HG02884 (cell line): ENCODE measurements around the gene TAAR1.
"Not testable (repeated sequence)": the region's sequence is repeated elsewhere in the genome, so short reads cannot be mapped to it uniquely, and the experiment has no call there.

Experiments
- ATAC-seq: cut with Tn5 transposase; IDR thresholded peaks from one replicate; pipeline ENCODE4 v1.9.1; 2021; ENCODE audit warnings: mild to moderate bottlenecking, moderate library complexity; ENCODE audit not compliant: unreplicated experiment

TAAR1 gene, protein sequence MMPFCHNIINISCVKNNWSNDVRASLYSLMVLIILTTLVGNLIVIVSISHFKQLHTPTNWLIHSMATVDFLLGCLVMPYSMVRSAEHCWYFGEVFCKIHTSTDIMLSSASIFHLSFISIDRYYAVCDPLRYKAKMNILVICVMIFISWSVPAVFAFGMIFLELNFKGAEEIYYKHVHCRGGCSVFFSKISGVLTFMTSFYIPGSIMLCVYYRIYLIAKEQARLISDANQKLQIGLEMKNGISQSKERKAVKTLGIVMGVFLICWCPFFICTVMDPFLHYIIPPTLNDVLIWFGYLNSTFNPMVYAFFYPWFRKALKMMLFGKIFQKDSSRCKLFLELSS

DNA sequence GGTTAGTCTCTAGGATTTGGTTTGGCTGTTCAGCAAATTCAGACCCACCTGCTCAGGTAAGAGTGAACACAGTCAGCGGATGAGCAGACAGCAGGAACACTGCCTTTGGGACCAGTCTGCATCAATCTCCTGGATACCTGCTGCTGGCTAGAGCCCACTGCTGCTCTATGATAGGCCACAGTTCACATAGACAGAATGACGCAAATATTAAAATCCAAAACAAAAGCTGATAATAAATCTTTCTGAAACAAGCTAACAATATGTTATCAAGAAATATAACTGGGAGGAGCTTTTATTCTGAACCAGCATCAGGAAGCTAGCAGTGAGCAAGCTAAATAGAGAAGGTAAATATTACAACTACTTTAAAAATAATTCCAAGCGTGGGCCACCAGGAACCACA is at the start of gene TAAR1:
TSS of gene TAAR1 (minus strand) at position 101 of the 400 bp plus-strand sequence. CDS start 13,179 bp downstream, outside the sequence.
- ATAC-seq, result no peak

DNA sequence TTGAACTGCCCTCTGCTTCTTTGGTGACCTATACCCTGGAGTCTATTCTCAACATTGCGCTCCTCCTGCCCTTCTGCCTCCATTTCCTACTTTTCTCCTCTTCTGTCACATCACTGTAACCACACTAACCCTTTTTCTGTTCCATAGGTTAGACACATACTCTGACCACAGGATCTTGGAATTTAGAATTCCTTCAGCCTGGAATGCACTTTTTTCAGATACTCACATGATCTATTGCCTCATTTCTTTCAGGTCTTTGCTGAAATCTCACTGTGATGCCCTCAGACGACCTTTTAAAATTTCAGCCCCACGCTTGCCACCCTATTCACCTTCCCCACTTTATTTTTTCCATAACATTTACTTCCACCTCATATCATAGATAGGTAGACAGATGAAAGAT is 49.8 kb upstream of the TAAR1 start:
- no peak for ATAC-seq

DNA sequence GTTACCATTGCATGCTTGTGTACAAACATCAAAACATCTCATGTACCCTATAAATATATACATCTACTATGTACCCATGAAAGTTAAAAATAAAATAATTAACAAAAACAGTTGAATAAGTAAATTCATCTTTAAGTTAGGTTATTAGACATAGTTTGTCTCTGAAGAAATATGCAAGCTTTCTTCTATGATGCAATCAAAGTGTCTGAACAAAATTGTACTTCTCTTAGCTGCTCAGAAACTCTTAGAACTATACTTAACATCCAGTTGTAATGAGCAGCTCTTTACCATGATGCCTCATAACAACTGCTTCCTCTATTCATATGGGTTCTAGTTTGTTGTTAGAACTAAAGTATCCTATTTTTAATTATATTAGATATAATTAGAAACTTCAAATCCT is 49.0 kb upstream of the TAAR1 start:
- no peak for ATAC-seq

DNA sequence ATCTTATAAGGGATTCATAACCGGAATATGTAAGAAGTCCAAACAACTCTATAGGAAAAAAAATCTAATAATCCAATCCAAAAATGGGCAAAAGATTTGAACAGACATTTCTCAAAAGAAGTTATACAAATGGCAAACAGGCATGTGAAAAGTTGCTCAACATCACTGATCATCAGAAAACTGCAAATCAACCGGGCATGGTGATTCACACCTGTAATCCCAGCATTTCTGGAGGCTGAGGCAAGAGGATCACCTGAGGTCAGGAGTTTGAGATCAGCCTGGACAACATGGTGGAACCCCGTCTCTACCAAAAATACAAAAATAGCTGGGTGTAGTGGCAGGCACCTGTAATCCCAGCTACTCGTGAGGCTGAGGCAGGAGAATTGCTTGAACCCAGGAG is 47.8 kb upstream of the TAAR1 start:
- not testable (repeated sequence) for ATAC-seq

DNA sequence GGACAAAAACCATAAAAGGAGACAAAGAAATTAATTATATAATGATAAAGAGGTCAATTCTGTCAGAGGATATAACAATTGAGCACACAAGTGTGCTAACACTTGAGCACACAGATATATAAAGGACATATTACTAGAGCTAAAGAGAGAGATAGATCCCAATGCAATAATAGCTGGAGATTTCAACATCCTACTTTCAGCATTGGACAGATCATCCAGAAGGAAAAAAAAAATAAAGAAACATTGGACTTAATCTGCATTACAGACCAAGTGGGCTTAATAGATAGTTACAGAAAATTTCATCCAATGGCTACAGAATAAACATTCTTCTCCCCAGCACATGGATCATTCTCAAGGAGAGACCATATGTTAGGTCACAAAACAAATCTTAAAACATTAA is 45.0 kb upstream of the TAAR1 start:
- ATAC-seq, result no peak

DNA sequence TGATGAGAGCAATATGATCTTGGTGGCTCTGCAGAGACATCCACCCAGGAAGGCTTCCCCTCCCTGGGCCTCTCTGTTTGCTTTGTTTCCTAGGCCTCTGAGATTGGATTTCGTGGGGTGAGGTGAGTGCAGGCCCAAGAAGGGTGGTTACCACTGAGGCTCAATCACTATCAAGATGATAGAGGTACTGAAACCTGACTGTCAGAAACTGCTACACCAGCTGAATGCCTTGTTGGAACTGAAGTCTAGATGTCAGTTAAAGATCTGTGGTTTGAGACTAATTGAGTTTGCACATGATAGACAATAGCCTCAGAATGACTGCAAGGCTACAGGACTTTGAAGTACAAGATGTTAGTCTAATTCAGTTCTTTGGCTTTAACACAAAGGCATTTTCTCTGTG is 39.6 kb upstream of the TAAR1 start:
- ATAC-seq, result peak; percentile 95

DNA sequence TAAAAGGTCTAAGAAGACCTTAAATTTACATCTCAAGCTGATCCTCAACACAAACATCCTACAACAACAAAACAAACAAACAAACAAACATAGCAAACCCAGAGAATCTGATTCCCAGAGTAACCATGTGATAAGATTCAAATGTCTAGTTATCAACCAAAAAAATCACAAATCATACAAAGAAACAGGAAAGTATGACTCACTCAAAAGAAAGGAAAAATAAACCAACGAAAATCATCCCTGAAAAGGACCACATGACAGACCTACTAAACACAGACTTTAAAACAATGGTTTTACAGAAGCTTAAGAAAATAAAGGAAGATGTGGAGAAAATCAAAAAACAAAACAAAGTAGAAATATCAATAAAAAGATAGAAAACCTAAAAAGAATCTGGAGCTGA is 36.8 kb upstream of the TAAR1 start:
- ATAC-seq, result no peak

DNA sequence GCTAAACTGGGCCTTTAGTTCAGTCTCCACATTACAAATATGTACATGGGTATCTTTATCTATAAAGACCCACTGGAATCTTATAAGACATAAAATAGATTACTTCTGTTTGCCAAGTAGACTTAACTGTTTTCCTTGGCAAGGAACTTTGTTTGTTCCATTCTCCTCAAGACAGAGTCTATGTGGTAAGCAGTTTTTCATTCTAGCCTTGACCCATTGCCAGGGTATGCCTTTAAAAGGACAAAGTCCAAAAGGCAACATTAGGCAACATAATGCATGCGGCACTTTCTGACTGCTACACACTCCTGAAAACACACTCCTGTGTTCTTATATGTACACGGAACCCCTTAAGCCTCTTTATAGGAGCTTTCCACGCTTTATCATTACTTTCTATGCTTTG is 34.5 kb upstream of the TAAR1 start:
- ATAC-seq, result no peak

DNA sequence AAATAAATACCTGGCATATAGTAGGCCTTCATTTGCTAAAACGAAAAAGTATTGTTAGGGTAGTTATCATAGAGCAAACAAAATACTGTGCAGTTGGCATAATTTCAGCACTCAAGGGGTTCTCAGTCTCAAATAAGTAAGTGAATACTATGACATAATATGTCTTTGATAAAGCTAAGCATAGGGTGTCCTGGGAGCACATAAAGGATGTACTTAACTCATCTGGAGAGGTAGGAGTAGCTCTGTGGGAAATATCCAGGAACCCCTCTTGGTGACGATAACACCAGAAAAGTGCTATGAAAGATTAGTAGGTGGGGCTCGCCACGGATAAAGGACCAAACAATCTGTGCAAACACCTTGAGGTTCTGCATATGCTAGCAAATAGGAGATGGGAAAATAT is 31.7 kb upstream of the TAAR1 start:
- ATAC-seq, result no peak

DNA sequence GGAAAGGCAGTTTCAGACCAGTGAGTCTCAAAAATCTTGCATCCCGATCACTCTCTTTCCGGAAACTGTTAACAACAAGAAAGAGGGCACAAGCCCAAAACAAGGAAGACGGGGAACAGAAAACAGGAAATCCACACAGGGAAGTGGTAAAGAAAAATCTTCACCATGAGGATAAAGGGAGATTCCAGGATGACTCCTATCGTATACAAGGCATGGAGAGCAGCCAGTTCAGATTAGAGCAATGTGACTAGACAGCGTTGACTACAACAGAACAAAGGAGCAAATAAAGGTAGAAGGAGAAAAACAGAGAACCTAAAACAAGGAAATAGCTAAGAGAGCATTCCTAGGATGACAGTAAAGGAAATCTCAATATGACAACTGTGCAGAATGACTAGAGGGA is 28.3 kb upstream of the TAAR1 start:
- no peak for ATAC-seq

DNA sequence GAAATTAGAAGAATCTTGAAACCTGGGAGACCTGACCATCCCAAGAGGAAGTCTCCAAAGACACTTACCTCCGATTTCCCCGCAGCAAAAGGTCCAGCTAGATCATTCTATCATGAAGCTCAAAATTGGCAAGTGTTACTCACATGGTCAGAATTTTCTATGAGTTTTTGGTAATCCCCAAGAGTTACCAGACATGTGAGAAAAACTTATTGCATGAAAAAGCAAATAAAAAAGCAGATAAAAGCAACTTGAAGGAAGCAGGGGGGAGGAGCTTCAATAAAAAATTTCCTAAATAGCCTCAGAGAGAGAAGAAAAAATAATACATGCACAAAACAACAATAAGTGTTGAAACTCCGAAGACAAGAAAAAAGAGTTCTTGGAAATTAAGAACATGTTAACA is 27.5 kb upstream of the TAAR1 start:
- no peak for ATAC-seq

DNA sequence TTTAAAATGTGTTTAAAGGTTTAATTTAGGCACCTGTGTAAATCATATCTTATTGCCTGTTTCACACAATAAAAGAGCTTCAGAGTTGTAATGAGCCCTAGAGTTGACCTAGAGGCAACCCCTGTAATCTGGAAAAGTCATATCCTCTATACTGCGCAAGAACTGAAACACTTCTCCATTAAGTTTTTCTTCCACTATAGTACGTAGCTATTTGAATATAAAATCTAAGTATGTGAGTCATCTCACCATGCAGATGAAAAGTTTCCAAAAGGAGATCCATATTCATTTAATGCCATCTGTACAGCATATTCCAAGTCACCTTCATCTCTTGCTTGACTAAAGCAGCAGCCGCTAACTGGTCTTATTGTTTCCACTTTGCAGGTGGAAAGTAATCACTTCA is 26.0 kb upstream of the TAAR1 start:
- ATAC-seq, result no peak

DNA sequence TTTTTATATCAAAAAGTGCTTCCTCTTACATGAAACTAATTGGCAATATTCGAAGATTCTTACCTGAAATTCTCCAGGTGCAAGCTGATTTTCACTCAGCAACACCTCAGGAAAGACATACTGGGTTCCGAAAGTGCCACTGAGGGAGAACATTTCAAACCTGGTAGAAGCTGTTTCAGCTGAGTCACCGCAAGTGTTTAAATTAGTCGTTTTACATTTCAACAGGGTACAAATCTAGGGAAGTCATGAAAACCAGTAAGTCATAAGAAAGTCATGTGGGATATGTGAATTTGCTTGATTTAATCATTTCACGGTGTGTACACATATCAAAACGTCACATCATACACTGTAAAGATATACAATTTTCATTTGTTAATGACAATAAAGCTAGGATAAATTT is 25.3 kb upstream of the TAAR1 start:
- ATAC-seq, result no peak

DNA sequence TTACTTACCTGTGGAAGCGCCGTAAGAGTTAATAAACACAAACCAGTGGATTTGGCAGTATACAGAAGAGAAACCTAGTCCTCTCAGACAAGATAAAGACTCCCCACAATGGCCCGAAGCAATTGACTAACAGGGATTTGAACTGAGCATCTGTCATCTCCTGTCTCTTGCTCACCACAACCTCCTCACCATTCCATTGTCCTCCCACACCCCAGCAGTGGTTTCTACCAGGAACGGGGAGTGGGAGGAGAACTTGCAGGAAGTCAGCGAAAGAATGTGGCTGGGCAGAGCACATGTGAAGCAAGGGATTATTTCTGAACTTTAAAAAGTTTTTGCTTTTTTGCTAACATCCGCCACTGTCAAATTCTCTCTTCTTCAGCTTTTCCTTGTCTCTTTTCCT is 24.6 kb upstream of the TAAR1 start:
- no peak for ATAC-seq

DNA sequence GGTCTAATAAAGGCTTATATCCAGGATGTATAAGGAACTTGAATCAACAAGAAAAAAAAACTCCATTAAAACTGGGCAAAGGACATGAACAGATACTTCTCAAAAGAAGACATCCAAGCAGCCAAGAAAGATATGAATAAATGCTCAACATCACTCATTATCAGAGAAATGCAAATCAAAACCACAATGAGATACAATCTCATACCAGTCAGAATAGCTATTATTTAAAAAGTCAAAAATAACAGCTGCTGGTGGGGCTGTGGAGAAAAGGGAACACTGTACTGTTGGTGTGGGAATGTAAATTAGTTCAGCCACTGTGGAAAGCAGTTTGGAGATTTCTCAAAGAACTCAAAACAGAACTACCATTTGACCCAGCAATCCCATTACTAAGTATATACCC is 20.1 kb upstream of the TAAR1 start:
- peak; percentile 86 for ATAC-seq

DNA sequence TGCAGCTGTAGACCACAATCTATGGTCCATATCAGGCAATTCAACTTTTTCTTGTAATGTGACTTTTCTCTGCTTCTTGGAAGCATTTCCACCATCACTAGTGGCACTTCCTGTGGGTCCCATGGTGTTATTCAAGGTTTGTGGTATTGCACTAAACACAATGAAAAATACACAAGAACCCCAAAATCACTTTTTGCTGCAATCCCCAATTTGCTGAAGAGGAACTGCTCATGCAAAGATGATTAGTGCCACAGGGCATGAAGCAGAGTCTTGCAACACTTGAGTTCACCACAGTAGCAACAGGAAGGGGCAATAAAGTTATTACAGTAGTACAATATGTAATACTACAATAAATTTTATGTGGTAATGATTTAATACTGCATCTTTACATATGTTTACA is 16.8 kb upstream of the TAAR1 start:
- ATAC-seq, result no peak

DNA sequence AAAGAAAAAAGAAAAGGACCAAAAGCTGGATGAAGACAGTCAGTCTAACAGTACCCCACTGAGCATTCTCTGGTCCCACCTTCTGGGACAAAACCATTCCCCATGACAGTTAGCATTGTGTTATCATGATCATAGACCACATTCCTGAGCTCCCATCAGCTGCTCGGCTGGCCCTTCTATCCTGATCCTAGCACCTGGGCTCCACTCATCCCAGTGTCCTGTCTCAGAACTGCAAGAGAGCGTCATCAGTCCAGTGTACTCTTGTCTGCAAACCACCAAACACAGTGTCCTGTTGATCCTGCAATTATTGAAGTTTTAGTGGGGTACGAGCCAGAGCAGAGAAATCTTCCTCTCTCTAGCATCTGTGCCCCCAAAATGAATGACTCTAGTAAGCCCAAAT is 16.0 kb upstream of the TAAR1 start:
- ATAC-seq, result no peak

DNA sequence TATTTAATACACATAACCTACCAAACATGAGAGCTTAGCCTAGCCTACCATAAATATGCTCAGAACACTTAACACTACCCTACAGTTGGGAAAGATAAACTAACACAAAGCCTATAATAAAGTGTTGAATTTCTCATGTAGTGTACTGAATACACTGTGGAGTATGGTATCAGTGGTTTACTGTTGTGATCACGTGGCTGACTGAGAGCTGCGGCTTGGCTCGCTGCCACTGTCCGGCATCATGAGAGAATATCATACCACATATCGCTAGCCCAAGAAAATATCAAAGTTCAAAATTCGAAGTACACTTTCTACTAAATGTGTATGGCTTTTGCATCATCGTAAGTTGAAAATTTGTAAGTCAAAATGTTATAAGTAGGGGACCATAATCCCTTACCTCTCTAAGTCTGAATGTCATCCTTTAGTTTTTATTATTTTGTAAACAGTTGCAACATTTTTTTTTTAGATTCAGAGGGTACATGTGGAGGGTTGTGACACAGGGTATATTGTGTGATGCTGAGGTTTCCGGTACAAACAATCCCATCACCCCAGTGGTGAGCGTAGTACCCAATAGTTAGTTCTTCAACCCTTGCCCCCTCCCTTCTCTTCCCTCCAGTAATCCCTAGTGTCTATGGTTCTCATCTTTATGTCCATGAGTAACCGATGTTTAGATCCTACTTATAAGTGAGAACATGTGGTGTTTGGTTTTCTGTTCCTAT is 14.6 kb upstream of the TAAR1 start:
- no peak for ATAC-seq

DNA sequence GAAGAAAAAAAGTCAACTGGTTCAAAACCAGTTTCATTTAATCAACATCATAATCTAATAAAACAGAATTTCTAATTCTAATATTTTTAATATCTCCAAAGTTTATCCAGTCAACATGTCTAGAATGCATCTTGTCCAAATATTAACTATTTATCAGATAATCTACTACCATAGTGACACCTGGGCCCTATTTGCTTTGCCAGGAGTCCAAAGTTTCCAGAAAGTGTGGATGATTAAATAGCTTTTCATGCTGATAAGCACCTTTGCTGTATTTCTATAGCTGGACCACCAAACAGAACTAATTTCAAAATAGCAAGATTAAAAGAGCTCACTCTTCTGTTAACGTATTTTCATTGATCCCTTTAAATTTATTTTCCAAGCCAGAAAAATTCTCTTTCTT is 12.3 kb upstream of the TAAR1 start:
- ATAC-seq, result no peak

DNA sequence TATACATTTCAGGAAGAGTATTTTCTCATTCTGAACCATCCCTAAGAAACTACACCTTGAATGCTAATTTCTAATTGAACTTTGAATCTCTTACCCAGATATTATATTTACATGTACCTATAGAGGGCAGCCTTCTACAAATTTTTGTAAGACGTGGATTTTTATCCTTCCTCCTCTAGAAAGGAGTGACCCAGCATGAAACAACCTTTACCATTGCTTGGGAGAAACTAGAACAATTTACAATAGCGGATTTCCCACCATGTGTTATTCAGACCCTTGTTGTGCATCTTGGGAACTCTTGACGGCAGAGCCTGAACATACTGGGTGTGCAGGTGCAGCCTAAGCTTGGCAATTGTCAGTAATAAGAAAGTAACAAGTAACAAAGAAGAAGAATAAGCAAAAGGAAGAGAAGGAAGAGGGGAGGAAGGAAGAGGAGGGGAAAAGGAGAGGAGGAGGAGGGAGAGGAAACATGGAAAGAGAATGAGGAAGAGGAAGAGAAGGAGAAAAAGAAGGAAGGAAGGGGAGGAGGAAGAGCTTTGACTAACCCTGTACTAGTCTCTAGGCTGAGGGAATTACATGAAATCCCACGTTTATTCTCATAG is 10.8 kb upstream of the TAAR1 start:
- ATAC-seq, result peak; percentile 62

DNA sequence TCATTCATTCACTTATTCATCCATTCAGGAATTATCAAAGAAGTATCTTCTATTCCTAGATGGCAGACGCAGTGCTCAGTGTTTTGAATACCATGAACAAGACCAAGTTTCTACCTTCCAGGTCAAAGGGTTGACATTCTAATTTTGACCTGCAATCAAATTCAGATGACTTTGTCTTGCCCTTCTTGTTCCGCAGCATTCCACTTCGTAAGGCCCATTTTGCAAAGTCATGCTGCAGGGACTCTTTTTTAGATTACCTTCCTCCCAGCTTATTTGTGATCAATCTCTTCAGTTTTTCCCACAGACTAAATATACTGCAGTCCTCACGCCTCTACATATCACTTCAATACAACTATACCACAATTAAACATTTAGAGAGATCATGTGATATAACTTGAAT is 7.1 kb upstream of the TAAR1 start:
- no peak for ATAC-seq

DNA sequence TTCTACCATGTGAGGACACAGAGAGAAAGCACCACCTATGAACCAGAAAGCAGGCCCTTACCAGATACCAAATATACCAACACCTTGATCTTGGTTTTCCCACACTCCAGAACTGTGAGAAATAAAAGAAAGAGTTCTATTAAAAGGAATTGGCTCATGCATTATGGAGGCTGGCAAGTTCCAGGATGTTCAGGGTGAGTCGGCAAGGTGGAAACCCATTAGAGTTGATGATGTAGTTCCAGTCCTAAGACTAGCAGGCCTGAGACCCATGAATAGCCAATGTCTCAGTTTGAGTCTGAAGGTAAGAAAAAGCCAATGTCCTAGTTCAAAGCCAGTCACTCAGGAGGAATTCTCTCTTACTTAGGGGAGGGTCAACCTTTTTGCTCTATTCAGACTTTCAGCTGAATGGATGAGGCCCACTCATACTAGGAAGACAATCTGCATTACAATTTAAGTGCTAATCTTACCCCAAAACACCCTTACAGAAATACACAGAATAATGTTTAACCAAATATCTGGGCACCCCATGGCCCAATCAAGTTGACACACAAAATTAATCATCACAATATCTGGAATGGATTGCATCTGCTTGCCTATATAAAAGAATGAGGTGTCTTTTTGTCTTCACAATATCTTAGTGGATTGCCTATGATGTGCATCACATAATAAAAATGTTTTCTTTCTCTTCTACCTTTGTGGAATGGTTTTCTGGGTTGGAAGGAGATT is 5.5 kb upstream of the TAAR1 start:
- ATAC-seq, result no peak
